Epithelial cell of proximal tubule (primary cell): ENCODE results near the gene DST. TPM values are rescaled to one million over a fixed set of nuclear protein-coding genes. Genes with fewer than 3 reads are reported as not detected.

Experiments
- DNase-seq: peaks from one replicate; pipeline ENCODE4 v3.0.0-alpha.2; 2011; ENCODE audit warnings: low read depth
- H3K4me3 ChIP-seq: 2 replicates; pipeline ENCODE4 v1.5.1; 2011; ENCODE audit warnings: low read depth, mild to moderate bottlenecking, low read length
- total RNA-seq: library from RNA; depleted of rRNA; stranded (reverse); fragments of >200 nt; gene quantifications from 2 replicates; pipeline ENCODE4 v1.2.3, GENCODE V29; 2015
- TF ChIP-seq, protein P1 (sequence below): conservative IDR thresholded peaks from 2 replicates; pipeline ENCODE4 v1.5.1; 2012; ENCODE audit warnings: low read depth, mild to moderate bottlenecking, low read length

Gene DST
- total RNA-seq, 1 donor from 2014 or later, result 97.7 TPM

DNA sequence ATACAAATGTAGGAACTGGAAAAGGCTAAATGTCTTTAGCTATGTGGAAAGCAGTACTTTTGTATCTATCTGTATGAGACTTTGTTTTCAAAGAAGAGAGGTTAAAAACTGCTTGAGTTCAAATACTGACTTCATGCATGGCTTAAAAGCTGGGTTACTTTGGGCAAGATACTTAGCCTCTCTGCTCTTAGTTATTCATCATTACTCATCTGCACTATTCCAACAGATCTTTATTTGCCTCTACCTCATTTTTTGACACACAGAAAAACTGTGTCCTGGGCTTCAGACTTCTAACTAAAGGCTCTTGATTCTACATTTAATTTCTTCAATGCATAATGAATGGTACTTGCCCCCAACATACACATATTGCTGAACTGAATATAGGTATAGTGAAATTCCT, 114.8 kb downstream of the DST start:
- no peak overlapping the region for H3K4me3 ChIP-seq
- TF ChIP-seq, protein P1, sequence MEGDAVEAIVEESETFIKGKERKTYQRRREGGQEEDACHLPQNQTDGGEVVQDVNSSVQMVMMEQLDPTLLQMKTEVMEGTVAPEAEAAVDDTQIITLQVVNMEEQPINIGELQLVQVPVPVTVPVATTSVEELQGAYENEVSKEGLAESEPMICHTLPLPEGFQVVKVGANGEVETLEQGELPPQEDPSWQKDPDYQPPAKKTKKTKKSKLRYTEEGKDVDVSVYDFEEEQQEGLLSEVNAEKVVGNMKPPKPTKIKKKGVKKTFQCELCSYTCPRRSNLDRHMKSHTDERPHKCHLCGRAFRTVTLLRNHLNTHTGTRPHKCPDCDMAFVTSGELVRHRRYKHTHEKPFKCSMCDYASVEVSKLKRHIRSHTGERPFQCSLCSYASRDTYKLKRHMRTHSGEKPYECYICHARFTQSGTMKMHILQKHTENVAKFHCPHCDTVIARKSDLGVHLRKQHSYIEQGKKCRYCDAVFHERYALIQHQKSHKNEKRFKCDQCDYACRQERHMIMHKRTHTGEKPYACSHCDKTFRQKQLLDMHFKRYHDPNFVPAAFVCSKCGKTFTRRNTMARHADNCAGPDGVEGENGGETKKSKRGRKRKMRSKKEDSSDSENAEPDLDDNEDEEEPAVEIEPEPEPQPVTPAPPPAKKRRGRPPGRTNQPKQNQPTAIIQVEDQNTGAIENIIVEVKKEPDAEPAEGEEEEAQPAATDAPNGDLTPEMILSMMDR, result no peak
- no peak for DNase-seq

DNA sequence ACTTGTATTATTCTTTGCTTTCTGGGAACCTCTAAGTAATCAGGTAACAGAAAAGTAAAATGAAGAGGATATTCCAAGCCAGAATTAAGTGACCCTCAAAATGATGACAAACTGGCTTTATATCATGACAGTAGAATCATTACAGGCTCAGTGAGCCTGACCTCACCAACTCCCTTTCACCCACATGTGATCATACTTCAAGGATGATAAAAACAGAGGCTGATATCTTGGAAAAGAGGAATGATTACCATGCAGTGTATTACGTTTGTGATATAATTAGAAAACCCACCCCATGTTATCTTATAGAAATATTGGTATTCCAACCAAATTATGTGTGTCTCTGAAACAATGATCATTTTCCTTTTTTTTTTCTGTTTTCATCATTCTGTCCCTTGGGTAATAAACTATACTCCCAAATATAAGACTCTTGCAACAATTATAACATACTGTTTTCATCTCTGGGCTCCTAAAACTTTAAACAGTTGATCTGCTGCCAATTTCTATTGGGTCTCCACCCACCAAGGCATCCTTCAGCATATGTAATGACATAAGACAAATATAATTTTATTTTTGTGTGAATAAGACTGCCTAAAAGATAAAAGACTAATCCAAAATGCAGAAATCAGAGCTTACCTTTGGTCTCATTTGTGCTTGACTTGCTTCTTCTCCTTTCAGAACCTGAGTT, 115.7 kb downstream of the DST start:
- H3K4me3 ChIP-seq, result no peak overlapping the region
- TF ChIP-seq, protein P1, result no peak
- no peak for DNase-seq

DNA sequence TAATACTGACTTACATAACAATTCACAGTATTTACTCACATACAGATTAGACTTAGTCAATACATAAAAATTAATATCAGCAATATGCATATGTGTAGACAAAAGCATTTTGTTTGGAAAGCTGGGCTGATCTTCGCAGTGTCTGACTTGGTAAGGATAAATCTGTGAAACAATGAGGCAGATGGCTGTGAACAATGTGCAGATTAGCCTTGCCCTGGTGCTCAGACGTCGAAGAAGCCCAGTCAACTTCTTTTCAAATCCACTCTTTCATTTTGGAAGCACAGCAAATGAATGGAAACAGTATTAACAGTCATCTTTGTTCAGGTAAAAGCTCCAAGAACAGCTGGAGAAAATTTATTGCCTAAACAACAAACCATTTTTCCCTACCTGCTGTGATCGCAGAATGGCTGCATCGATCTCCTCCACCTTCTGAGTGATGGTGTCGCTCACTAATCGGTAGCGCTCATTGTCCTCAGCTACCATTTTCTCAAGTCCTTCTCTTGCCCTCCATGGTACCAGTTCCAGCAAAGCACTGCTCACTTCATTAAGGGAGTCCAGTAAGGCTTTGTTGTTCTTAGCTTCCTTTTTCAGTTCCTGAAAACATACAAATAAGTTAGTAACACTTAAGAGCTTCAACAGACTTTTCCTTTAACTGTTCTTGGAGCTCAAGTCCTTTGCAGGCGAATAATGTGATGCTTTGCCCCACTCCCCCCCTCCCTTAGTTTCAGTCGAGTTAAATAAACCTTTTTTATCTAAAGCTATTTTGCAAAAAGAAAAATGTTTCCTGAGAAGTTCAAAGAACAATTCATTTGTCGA, 116.5 kb downstream of the DST start:
- no peak for DNase-seq
- H3K4me3 ChIP-seq, result no peak overlapping the region
- TF ChIP-seq, protein P1, result no peak

DNA sequence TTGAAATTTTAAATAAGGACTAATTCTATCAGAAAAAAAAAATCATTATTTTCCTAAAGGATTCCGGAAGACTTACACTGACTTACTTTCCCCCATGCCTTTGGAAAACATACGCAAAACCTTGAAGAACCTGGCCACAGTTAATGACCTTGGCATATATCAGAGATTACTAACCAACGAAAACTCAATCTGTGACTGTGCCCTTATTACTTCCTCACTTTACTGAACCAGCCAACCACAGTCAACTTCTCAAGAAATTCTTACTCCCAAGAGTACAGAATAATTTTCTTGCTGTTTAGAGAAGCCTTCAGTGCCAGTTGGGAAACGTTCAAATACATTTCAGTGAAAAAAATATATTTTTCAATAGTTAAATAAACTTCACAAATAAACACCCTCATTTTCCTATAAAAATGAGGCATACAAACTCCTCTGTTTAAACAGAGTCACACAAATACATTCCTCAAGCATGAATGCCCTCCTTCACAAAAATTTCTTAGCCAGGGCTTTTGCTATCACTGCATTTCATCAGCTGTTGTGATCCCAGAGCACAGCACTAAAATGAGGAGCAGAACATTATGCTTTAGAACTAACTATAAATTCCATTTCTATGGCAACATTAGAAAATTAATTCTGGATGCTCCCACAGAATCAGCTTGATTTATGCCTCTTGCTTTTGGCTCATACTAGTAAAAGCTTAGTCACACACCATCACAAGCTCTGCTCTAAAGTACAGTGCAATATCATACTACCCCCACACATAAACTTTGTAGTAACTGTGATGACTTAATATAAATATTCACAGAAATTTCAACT, 117.6 kb downstream of the DST start:
- H3K4me3 ChIP-seq, result no peak overlapping the region
- TF ChIP-seq, protein P1, result no peak
- no peak for DNase-seq

DNA sequence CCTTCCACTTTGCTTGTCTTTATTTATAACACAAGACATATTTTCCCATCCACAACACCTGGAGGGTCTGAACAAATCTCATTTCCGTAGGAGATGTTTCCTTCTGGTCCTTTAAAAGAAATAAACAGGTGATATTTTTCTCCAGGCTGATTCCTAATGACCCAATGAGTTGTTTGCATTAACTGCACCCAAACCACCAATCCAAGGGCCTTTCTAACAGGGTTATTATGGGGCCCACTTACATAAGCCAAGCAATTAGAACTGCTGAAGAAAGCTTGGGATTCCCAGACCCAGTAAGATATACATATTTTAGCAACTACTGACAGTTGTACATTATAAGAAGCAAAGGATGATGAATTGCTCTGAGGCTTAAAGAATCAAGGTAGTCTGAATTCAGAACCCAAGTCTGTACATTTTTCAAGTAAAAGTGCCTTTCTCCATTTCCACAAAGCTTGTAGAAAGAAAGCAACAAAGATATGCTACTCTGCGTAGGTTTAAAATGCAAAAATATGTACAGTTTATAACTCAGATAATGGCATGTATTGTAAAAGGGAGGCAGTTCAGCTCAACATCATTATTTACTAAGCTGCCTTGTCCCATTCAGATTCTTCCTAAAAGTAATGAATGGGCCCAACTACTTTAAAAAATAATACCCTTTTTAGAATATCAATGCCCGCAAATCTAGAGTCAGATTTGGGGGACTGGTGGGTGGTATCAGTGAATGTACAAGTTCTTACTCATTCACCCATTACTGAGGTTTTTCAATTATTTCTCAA, 120.0 kb downstream of the DST start:
- H3K4me3 ChIP-seq, result no peak overlapping the region
- TF ChIP-seq, protein P1, result no peak

DNA sequence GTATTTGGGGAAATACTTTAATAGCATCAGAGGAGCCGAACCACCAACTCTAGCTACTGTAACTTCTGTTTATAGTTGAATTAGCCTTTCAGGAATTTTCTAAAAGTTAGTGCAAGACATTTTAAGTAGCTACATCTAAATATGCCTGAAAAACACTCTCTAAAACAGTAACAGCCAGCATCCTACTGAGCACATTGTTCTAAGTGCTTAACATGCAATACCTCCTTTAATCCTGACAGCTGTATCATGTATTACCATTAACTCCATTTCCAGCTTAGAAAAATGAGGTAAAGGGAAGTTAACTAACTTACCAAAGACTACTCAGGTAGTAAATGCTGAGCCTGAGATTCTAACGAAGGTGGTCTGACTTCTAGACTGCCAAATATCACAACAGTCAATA, 120.7 kb downstream of the DST start:
- H3K4me3 ChIP-seq, result no peak overlapping the region
- DNase-seq, result no peak
- TF ChIP-seq, protein P1, result no peak

More for the DNA sequence above, 120.0 kb downstream of the DST start:
- DNase-seq, result no peak
